Muscle of back (tissue), 13 donors: ENCODE measurements around the gene INKA1. TPM values are rescaled to one million over a fixed set of nuclear protein-coding genes. Genes with fewer than 3 reads are reported as not detected.
"Not testable (repeated sequence)": the region's sequence is repeated elsewhere in the genome, so short reads cannot be mapped to it uniquely, and the experiment has no call there.

Experiments
- DNase-seq, 3 donors: peaks; one replicate each; pipeline versions ENCODE4 v3.0.0 to v3.0.0-alpha.2; 2013
- long read RNA-seq, 9 donors: transcript quantifications; one replicate each; lab custom pipeline, GENCODE V29; 2026
- polyA plus RNA-seq, 10 donors: library from polyadenylated mRNA; unstranded; fragments of 120-200 nt; gene quantifications; one replicate each; pipeline ENCODE4 v1.2.1, GENCODE V29; 2013; ENCODE audit not compliant: insufficient read length in 10 of 10

Gene INKA1
- 10 to 100 TPM in 3 of 10 donors, 1 to 10 TPM in 7; 4.3 to 18.7 (median 7.8) TPM for polyA plus RNA-seq
- long read RNA-seq, donor 1, transcript INKA1-201 (2 exons, 1,040 nt): major isoform, 5 of 5 reads
- long read RNA-seq, donor 1, partial matches to known transcripts: 0 of 5 reads
- long read RNA-seq, donor 1, other reads (novel, unspliced or antisense): 0 of 5 reads
- long read RNA-seq, donor 2, partial matches to known transcripts: 0 of 3 reads
- long read RNA-seq, donor 2, other reads (novel, unspliced or antisense): 0 of 3 reads
- long read RNA-seq, donor 3: 0 reads
- long read RNA-seq, donor 4, partial matches to known transcripts: 0 of 4 reads
- long read RNA-seq, donor 4, other reads (novel, unspliced or antisense): 0 of 4 reads
- long read RNA-seq, donor 5, transcript INKA1-201 (2 exons, 1,040 nt): major isoform, 12 of 12 reads
- long read RNA-seq, donor 5, partial matches to known transcripts: 0 of 12 reads
- long read RNA-seq, donor 5, other reads (novel, unspliced or antisense): 0 of 12 reads
- long read RNA-seq, donor 6, partial matches to known transcripts: 0 of 4 reads
- long read RNA-seq, donor 6, other reads (novel, unspliced or antisense): 0 of 4 reads
- long read RNA-seq, donor 7, partial matches to known transcripts: 0 of 4 reads
- long read RNA-seq, donor 7, other reads (novel, unspliced or antisense): 0 of 4 reads
- long read RNA-seq, donor 8, transcript INKA1-201 (2 exons, 1,040 nt): major isoform, 8 of 8 reads
- long read RNA-seq, donor 8, partial matches to known transcripts: 0 of 8 reads
- long read RNA-seq, donor 8, other reads (novel, unspliced or antisense): 0 of 8 reads
- long read RNA-seq, donor 9: 0 reads

DNA sequence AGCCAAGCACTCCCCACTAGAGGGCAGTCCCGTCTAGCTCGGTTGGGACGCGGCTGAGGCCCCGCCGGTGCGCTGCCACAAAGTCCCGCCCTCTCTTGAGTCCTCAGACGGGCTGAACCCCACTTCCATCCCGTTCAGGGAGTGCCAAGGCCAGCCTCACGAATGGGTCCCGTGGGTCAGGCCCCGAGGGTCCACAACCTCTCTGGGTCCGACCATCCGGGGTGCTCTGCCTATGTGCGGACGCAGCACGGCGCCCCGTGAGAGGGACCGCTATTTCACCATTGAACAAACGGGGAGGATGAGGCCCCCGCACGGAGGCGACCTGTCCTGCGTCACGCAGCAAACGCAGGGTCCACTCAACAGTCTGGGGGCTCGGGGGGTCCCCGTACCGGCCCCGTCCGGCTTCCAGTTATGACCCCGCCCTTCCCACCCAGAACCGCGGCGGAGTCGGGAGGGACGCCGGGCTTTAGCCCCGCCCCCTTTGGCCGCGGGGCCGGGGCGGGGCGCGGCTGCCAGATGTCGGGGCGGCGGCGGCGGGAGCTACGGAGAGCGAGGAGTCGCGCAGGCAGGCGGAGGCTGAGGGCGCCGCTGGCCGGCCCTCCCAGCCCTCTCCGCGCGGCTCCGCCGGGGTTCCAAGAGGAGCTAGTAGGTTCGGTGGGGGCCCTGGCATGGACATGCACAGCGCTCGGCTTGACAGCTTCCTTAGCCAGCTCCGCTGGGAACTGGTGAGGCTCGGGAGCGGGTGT lies at the start of gene INKA1:
Gene INKA1, plus strand, starts transcription at position 543 of the 746 bp plus-strand sequence. Its CDS starts 132 bp downstream, at position 675.
- peak; percentile 82 to 96 (median 92) for DNase-seq

DNA sequence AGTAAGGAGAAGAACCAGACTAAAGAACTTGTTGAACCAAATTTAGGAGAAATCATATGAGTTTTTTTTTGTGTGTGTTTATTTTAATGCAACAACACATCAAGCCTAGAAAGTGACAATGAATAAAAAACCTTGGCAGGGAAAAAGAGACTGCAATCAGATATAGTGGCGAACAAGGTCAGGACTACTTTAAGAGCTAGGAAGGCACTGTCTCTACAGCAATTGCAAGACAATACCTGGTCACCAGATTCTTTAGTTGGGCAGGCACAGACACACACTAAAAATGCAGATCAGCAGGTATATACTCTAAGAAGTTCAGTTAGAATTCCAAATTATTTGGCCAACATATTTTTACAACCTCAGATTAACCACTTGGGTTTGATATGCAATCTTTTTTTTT lies 48.5 kb upstream of the INKA1 start:
- no peak for DNase-seq

DNA sequence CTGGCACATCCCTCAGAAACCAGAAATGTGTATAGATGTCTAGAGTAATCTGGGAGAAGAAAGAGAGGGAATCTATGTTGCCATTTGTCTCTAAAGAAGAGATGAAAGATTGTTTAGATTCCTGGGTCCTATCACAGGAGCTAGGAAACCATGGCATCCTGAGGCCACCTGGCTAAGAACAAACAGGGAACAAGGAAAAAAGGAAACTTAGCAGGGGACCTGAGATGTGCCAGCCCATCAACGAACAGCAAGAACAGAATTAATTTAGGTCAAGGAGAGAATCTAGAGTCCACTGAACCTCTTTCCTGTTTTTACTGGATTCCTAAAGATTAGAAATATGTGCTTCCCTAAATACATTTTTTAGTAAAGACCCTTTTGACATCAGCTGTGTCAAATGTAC lies 47.0 kb upstream of the INKA1 start:
- DNase-seq: no peak

DNA sequence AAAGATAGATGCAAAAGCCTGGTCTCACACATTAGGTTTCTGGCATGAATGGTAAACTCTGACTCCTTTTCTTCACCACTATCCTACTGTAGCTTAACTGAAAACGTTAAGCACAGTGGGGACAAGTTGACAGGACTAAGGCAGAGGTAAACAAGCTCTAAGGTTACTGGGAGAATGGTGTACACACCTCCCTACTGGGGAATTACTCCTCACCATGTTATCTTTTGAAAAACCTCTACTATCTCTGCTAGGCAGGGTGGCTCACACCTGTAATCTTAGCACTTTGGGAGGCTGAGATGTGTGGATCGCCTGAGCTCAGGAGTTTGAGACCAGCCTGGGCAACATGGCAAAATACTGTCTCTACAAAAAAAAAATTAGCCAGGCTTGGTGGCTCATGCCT lies 45.9 kb upstream of the INKA1 start:
- DNase-seq: no peak

DNA sequence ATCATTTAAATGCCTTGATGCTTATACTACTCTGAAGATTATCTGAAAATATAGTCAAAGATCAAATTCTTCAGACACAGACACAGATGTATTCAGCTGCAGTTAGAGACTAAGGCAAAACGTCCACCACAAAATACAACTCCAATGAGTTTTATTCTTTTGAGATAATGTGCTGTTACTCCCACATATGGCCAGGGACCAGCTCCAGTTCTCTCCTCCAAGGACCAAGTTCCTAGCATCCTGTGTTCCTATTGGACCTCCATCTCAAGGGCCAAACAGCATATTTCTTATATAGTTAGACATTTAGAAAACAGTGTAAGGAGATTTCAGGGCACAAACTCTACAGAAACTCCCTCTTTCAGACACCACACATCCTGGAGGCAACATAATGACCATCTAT lies 43.8 kb upstream of the INKA1 start:
- DNase-seq: no peak

DNA sequence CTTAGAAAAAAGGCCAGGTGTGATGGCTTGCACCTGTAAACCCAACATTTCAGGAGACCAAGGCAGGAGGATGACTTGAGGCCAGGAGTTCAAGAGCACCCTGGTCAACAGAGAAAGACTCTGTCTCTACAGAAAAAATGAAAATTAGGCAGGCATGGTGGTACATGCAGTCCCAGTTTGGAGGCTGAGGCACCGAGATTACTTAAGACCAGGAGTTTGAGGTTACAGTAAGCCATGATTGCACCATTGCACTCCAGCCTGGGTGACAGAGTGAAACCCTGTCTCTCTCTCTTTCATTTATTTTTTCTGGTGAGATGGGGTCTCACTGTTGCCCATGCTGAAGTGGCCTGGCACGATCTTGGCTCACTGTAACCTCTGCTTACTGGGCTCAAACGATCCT lies 41.4 kb upstream of the INKA1 start:
- no peak for DNase-seq

DNA sequence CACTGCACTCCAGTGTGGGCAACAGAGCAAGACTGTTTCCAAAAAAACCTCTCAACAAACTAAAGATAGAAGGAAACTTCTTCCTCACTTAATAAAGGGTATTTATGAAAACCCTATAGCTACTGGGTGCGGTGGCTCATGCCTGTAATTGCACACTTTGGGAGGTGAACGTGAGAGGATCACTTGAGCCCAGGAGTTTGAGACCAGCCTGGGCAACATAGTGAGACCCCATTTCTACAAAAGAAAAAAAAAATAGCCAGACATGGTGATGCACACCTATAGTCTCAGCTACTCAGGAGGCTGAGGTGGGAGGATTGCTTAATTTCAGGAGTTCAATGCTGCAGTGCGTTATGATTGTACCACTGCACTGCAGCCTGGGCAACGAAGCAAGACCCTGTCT lies 39.1 kb upstream of the INKA1 start:
- DNase-seq: no peak

DNA sequence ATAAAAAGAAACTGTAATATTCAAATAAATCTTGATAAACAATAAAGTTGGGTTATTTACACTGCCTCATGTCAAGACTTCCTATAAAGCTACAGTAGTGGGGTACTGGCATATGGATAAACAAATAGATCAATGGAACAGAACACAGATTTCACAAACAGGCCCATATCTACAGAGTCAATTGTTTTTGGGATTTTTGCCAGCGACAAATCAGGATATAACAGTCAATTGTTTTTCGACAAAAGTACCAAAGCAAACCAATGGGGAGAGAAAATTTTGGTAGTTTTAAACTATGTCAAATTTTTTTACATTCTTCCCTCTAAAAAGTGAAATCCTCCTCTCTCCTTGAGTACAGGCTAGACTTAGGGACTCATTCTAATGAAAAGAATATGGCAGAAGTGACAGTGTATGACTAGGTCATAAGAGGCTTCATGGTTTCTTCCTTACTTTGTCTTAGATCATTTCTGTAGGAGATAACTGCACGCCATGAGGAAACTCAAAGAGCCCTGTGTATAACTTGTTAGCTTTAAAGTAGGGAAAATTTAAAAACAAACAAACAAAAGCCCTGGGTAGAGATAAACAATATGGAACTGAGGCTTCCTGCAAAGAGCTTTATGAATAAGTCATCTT lies 33.7 kb upstream of the INKA1 start:
- no peak for DNase-seq

DNA sequence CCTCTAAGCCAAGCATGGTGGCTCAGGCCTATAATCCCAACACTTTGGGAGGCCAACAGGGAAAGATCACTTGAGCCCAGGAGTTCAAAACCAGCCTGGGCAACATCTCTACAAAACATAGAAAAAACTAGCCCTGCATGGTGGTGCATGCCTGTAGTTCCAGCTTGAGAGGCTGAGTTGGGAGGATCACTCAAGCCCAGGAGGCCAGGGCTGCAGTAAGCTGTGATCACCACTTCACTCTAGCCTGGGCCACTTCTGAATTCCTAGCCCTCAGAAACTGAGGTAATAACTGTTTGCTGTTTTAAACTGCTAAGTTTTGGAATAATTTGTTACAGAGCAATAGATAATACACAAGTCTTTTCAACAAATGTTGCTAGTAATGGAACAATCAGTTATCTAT lies 33.1 kb upstream of the INKA1 start:
- DNase-seq: no peak

DNA sequence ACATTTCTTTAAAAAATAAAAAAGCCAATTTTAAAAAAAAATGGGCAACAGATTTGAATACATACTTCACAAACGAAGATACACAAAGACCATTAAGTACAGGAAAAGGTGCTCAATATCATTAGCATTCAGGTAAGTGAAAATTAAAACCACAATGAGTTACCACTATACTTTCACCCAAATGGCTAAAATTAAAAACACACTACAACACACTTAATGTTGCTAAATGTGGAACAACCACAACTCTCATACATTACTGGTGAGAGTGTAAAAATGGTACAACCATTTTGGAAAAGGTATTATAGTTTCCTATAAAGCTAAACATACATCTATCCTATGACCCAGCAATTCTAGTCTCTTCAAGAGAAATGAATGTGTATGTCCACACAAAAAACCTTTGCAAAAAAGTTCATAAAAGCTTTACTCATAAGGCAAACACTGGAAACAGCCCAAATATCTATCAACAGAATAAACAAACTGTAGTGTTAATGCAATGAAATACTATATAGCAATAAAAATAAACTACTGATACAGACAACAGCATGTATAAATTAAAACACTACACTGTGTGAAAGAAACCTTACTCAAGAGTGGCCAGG lies 31.6 kb upstream of the INKA1 start:
- no peak for DNase-seq

DNA sequence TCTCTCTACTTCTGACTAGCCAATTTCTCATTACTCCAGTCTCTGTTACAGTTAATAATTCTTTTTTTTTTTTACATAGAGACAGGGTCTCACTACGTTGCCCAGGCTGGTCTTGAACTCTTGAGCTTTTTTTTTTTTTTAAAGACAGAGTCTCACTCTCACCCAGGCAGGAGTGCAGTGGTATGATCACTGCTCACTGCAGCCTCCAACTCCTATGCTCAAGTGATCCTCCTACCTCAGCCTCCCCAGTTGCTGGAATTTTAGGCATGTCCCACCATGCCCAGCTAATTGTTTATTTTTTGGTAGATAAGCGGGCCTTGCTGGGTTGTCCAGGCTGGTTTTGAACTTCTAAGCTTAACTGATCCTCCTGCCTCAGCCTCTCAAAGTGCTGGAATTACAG lies 30.4 kb upstream of the INKA1 start:
- DNase-seq: no peak

DNA sequence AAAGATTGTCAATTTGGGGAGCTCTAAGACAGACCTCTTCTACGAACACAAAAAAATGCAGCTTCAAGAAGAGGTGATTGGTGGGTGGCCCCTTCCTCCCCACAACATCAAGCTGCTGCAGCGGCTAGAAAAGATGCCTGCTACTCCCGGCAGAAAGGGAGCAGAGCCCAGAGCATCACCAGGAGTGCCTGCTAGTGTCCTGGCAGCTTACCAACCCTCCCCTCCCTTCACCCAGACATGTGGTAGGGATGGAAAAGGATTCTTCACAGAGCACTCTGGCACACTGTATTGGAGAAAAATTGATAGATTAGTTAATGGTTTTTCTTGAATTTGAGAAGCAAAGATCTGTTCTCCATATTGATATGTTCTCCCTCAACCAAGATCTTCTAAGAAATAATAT lies 27.5 kb upstream of the INKA1 start:
- no peak for DNase-seq

DNA sequence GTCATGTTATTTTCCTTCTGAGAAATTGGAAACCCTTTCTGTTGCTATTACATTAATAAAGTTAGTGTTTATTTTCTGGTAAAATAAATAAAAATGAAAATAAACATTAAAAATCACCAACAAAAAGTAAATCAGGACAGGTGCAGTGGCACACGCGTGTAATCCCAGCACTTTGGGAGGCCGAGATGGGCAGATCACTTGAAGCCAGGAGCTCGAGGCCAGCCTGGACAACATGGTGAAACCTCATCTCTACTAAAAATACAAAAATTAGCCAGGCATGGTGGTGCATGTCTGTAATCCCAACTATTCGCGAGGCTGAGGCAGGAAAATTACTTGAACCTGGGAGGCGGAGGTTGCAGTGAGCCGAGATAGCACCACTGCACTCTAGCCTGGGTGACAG lies 27.0 kb upstream of the INKA1 start:
- not testable (repeated sequence) for DNase-seq

DNA sequence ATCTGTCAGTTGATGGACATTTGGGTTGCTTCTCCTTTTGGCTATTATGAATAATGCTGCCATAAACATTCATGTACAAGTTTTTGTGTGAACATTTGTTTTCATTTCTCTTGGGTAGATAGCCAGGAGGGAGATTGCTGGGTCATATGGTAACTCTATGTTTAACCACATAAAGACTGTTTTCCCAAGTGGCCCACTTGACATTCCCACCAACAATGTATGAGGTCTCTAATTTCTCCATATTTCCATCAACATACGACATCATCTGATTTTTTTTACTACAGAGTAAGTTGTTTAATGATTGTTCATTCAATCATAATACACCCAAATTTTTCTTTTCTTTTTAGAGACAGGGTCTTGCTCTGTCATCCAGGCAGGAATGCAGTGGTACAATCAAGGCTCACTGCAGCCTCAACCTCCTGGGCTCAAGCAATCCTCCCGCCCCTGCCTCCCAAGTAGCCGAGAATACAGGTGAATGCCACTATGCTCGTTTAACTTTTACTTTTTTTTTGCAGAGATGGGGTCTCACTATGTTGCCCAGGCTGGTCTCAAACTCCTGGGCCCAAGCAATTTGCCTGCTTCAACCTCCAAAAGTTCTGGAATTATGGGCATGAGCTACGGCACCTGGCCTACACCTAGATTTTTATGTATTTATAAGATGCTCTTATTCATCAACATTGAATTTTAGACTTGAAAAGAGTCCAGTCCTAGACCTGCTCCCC lies 23.5 kb upstream of the INKA1 start:
- DNase-seq: no peak

DNA sequence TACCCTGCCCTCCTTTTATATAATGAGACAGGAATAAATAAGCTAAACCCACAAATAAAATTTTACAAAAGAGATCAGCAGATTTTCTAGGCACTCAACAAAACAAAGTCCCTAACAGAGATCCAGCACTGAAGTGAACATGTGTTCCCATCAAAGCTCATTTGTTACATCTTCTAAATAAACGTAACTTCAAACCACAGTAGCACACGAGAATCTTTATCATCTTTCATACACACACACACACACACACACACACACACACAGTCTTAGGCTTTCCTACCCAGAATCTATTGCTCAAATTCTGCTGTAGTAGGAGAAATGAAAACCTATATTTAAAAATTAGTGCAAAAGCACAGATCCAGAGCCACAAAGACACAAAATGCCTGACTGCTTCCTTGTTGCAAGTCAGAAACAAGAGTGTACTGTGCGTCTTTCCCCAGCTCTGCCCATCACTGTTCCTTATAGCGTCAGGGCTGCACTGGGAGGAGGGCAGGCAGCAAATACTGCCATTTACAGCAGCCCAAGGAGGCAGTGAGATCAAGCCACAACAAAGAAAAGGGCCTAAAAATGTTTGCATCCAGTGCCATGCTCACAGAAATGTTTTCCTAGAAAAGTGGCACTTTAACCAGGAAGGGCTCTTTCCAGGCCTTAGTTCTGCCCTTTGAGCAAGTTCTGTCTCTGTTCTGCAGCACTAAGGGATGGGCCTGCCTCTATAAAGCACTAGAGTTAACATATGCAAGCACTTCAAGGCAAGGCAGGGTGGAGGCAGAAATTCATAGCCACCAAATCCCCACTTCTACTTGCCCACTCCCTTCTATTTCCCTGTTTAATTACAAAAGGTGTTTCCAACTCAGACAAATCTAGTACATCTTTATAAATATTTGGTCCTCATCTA lies 22.7 kb upstream of the INKA1 start:
- DNase-seq: no peak

DNA sequence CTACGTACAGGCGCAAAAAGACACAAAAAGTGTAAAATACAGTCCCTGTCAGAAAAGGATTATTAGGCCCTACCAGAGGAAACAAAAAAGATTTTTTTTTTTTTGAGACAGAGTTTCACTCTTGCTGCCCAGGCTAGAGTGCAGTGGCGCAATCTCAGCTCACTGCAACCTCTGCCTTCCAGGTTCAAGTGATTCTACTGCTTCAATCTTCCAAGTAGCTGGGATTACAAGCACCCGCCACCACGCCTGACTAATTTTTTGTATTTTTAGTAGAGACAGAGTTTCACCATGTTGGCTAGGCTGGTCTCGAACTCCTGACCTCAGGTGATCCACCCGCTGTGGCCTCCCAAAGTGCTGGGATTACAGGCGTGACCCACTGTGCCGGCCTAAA lies 22.1 kb upstream of the INKA1 start:
- not testable (repeated sequence) for DNase-seq

DNA sequence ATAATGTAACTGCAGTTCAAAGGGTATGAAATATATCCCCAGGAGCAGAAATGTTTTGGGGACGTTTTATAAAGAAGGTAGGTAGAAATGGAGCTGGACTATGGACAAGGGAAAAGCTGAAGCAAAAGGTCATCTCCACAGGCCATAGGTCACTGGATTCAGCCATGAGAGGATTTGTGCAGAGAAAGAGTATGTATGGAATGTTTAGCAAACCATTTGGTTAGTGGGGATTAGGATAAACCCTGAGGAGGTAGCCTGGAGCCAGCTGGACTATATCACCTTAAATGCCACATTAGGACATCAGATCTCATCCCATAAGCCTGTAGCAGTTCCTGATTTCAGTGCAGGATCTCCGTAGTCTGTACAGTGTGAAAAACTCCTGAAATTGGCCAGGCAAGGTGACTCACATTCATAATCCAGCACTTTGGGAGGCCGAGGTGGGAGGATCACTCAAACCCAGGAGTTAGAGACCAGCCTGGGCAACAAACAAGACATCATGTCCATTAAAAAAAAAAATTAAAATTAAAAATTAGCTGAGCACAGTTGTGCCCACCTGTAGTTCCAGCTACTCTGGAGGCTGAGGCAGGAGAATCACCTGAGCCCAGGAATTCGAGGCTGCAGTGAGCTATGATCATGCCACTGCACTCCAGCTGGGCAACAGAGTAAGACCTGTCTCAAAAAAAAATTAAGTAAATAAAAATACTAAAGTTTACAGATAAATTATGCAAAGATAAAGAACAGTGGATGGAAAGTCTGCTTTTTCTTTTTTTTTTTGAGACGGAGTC lies 21.5 kb upstream of the INKA1 start:
- DNase-seq: no peak

DNA sequence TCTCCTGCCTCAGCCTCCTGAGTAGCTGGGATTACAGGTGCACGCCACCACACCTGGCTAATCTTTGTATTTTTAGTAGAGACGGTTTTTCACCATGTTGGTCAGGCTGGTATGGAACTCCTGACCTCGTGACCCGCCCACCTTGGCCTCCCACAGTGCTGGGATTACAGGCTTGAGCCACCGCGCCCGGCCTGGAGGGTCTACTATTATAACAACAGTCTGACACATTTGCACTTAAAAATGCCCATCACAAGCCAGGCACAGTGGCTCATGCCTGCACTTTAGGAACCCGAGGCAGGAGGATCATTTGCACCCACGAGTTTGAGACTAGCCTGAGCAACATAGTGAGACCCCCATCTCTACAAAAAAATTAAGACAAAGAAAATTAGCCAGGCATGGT lies 20.8 kb upstream of the INKA1 start:
- DNase-seq: not testable (repeated sequence)
